Kidney tubule cell (primary cell): Measurements from ENCODE around the gene MZT2B.
"Not testable (repeated sequence)": the region's sequence is repeated elsewhere in the genome, so short reads cannot be mapped to it uniquely, and the experiment has no call there.

ENCODE experiments used
- DNase-seq: peaks from one replicate; pipeline ENCODE4 v3.0.0-alpha.2; 2018; ENCODE audit warnings: low spot score

Gene MZT2B, protein sequence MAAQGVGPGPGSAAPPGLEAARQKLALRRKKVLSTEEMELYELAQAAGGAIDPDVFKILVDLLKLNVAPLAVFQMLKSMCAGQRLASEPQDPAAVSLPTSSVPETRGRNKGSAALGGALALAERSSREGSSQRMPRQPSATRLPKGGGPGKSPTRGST

DNA sequence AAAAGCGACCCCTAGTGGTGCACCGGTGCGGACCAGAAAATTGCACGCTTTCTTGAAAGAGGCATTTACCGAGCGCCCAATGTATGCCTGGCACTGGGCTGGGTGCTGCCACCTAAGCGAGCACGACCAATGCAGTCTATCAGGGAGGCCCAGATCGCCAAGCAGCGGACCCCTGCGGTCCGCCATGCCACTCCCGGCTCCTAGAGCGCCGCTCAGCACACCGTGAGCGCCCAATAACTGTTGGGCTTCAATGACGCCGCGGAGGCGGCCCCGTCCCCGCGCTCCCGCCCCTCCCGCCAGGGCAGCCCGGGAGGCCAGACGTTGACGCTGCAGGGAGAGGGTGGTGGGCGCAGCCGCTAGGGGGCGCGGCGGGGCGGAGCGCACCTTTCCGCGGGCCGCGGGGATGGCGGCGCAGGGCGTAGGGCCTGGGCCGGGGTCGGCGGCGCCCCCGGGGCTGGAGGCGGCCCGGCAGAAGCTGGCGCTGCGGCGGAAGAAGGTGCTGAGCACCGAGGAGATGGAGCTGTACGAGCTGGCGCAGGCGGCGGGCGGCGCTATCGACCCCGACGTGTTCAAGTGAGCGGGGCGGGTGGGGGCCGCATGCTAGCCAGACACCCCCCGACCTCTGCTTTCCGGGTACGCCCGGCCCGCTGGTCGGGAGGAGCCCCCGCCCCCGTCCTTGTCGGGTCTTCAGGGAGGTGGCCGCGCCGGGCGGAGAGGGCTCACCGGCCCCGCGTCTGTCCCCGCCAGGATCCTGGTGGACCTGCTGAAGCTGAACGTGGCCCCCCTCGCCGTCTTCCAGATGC, at the start of gene MZT2B:
Gene MZT2B, plus strand, starts transcription at position 383 of the 803 bp plus-strand sequence. Its CDS starts 21 bp downstream, at position 404.
- peak; percentile 89 for DNase-seq

DNA sequence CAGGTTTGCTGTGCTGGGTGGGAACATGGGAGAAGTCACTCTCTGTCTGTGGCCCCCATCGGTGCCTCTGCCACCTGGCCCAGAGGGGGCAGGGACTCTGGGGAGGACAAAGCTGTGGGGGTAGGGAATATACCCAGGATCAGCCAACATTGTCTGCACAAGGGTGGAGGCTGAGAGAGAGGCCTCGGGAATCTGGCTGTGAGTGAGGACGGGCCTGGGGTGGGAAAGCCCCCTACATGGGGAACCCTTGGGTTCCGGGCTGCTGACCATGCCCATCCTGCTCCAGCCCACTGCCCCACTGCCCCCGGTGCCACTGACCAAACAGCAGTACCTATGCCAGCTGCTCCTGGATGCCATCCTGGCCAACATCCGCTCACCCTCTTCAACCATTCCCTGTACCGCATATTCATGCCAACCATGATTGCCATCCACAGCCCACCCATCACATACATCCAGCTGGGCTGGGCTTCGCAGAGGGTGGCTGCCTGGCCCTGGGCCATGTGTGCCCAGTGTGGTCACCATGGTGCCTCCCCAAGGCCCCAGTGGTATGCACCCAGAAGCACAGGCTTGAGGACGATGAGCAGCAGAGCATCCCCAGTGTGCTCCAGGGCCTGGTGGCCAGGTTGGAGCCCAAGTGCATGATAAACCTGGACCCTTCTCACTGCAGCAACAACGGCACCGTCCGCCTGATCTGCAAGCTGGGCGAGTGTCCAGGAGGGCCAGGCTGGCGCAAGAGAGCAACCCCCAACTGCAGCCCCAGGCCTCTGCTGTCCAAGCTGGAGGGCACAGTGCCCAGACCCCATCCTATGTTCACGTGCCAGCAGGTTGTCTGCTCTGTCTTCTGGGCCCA, 46.1 kb upstream of the MZT2B start:
- DNase-seq: no peak

DNA sequence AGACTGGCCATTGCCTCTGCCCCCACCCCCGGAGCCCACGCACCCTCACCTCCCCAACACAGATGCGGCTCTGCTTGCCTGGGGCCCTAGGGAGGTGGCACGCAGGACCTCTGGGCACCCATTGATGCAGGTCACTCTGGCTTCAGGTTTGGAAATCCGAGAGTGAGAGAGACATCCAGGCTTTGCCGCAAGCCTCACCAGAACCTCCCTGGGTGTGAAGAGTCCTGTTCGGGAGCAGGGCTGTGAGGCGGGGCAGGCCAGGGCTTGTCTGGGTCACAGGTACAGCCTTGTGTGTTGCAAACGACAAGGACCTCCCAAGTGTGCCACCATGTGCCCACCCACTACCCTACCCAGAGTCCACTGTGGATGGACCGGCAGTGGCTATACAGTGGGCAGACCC, 45.5 kb upstream of the MZT2B start:
- not testable (repeated sequence) for DNase-seq

DNA sequence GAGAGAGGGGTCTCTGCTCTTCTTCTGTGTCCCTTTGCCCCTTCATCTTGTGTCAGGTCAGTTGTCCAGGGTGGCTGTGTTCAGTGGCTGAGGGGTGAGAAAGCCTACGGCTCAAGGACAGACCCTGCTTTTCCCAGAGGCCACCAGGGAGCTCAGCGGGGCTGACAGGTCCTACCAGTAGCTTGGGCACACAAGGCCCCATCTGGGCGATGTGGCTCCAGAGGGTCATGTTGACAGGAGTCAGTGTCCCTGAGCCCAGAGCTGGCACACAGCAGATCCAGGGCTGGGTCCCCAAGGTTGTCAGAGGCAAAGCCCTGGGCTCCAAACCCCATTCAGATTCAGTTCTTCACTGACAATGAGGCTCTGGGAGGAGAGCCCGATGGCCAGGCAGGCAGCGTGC, 44.9 kb upstream of the MZT2B start:
- not testable (repeated sequence) for DNase-seq

DNA sequence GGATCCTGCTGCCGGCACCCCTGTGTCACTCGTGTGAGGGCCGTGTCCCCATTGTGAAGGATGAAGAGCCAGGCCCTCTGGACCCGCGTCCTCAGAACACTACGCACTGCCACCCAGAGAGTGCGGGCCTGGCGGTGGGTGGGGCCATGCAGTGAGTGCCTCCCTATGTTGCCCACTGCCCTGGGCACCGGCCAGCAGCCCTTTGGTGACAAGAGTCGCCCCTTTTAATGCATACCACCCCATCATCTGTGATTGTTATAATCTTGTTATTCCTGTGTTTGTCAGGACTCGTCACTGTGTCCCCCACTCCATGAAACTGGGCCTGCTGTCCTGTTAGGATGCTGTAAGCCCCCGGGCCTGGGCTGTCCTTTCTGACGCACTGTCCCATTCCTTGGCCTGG, 43.7 kb upstream of the MZT2B start:
- DNase-seq: not testable (repeated sequence)

DNA sequence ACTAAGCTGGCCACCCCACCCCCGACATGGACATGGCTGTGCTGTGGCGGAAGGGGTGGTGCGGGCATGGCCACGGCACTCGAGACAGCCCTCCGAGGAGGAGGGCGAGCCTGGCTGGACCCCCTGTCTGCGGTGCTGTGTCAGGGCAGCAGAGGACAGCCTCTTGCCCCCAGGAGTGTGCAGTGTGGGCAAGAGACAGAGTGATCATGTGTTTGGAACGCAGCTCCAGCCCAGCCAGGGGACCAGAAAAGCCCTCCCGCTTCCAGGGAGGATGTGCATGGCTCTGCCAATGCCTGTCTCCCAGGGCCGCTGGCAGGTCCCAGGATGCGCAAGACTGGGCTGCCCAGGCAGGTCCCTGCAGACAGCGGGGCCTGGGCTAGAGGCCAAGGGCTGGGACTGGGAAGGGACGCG, 43.2 kb upstream of the MZT2B start:
- not testable (repeated sequence) for DNase-seq

DNA sequence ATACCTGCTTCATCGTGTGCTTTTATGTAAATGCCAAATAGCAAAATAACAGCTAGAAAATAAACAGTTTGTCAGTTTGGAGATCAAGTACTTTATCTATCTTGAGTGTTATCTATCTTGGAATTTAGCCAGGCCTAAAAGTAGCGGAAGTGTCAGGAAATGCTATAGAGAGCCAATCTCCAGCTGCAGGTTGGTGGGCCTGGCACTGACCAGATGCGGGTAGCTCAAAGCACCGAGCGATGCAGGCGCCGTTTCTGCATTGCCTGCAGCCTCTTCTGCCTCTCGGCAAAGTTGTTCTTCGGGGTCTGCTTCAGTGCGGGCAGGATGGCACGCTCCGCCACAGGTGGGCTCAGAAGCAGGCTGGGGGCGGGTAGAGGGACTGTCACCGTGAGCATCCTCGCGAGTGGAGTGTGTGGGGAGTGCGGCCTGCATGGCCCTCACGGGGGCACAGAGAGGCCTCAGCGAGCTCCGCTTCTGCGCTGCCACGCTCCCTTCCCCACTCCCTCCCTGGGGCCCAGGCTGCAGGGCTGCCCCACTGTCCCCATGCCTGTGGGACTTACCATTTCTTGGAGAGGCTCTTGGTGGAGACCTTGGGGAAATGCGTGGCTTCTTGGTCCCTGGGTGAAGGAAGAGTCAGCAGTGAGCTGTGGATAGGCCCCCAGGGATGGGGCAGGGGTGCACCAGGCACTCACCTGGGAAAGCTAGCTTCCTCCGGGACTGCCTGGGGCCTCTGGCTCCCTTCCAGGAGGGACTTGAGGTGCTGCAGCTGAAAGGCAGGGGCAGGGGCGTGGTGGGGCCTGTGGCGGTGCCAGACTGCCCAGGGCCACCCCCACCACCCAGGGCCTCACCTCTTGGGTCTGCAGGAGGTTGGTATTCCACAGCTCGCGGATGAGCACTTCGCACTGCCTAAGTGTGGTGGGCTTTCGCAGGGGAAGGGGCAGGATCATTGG, 42.5 kb upstream of the MZT2B start:
- not testable (repeated sequence) for DNase-seq

DNA sequence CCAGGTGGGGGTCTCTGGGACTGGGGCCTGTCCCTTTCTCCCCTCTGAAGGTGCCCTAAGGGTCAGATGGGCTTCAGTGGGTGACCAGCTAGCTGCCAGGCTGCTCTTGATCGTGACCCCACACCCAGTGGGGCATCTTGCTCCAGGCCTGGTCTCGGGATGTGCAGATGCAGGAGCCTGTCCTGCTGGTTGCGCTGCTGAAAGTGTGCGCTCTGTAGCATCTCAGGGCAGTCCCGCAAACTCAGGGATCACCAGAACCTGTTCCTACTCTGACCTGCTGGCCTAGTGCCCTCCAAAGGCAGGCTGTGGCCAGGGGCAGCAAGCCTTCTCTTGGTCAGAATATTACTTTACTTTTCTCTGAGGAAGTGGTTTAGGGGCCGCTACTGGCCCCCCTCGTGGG, 41.5 kb upstream of the MZT2B start:
- not testable (repeated sequence) for DNase-seq

DNA sequence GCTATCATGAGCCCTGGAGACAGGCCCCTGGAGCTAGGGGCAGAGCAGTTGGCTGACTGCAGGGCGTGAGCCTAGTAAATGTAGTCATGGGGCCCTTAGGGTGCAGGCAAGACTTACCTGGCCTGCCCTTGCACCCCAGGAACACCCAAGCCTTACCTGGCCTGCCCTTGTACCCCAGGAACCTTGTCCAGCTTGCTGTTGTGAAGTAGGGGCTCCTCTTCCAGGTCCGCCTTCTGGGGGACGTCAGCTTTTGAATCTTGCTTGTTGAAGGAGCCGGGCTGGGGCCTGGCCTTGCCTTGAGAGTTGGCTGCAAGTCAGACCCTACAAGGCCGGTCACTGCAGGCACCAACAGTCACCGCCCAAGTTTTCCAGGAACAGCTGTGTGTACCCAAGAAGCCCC, 41.1 kb upstream of the MZT2B start:
- DNase-seq: not testable (repeated sequence)

DNA sequence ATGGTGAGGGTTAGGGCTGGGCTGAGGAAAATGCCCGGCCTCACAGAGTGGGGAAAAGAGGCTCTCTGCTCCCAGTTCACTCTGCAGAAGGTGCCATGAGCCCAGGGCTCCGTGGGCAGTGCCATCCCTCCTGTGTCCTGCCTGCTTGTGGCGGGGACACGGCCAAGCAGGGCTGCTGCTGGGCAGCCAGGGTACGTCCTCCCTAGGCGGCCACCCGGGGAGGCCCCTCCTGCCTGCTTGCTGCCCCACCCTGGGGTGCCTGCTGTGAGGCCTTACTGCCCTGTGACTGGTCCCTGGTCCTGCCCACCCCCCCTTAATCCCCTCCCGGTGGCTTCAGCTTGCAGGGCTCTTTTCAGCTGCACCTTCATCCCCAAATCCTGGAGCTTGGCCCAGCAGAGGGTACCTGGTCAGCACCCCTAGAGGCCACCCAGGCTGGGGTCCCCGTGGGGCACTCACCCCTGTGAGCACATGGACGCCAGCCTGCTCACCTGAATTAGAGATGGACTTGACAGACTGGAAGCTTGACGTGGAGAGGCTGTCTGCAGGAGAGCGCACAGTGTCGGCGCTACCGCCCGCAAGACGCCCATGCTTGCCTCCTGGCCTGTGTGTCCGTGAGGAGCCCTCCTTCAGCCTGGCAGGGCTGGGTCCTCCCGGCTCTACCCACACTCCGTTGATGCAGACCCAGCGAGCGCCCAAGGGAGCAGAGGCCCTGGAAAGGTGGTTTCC, 40.3 kb upstream of the MZT2B start:
- DNase-seq: not testable (repeated sequence)

DNA sequence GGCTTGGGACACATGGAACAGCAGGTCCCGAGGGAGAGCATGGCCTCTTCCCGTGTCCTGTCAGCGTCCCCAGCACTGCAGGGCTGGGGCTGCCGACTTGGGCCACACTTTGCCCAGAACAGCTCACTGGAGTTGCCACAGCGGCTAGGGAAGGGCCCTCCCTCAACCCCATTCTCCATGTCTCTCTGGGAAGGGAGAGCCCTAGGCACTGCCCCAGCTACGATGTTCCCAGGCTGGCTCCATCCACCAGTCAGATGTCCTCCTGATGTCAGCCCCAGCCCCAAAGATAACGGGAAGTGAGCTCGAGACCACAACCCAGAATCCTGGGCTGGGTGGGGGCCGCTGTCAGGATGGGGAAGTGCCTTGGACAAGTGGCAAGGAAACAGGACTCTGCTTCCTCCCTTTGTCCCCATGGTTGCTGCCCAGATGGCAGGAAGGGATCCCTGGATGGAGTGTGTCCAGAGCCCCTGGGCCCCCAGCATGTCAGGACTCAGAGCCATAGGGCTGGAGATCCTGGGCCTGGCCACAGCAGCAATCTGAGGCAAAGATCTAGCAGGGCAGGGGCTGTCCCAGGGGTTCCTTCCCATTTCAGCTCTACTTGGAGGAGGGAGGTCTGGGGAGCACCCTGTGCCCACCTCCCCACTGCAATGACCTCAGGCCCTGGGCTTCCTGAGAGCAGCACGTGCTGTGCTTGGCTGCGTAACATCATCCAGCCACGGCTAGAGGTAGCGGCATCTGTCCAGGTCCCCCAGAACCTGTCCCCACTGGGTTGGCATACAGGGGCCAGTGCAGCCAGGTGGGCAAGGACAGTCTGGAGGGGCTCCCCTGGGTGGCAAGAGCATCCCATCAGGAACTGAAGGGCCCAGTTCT, 39.4 kb upstream of the MZT2B start:
- DNase-seq: not testable (repeated sequence)

DNA sequence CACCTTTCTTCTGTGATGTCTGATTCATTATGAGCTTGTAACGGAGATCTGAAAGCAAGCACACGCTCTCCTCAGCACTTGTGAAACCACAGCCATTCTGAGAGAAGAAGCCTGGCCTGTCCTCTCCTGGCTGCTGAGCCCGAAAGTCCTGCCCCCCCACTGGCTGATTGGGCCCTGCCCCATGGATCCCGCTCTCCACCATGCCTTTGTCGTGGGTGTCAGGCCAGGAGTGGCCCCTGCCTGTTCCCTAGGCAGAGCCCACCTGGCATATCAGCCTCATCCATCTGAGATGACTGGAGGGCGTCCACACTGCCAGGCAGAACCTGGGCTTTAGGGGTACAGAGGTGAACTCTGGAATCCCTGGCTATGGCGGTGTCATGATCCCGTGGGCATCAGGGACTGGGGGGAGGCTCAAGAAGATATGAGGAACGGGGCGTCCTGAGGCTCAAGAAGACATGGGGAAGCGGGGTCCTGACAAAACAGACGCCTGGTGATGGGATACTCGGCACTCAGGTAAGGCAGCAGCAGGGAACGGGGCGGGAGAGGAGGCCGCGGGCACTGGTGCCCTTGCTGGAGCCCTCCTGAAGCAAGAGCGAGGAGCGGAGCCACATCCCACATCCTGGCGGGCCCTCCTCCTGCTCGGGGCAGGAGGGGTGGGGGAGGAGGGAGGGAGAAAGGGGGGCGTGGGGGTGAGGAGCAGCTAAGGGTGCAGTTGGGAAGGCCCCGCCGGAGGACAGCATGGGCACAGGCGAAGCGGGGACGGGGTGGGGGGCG, 38.6 kb upstream of the MZT2B start:
- DNase-seq: not testable (repeated sequence)

DNA sequence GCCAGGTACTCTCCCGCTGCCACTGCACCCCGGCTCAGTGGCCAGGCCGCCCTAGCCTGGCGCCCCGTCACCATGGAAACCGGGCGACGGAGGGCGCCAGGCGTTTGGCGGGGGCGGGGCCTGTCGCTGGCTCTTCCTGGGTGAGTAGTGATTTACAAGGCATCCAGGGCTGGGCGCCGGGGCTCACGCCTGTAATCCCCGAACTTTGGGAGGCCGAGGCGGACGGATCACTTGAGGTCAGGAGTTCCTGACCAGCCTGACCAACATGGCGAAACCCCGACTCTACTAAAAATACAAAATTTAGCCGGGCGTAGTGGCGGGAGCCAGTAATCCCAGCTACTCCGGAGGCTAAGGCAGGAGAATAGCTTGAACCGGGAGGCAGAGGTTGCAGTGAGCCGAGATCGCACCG, 37.1 kb upstream of the MZT2B start, which contains the start of gene CCDC74B:
Gene CCDC74B, minus strand, starts transcription at position 107 of the 409 bp plus-strand sequence. CDS start 116 bp downstream, outside the sequence.
- DNase-seq: peak; percentile 57

DNA sequence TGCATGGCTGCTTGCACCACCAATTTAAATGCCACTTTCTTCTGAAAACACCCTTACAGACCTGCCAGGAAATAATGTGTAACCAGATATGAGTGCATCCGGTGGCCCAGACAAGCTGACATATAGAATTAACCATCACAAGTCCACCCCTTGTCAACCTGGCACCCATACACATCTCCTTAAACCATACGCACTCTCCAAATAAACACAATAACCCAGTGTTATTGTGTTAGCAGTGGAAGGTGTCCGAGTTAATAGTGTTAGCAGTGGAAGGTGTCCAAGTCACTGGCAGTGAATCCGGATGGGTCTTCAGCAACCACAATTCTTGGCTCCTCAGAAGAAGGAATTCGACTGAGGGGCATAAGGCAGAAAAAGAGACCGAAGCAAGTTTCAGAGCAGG, 33.5 kb upstream of the MZT2B start:
- DNase-seq: not testable (repeated sequence)

DNA sequence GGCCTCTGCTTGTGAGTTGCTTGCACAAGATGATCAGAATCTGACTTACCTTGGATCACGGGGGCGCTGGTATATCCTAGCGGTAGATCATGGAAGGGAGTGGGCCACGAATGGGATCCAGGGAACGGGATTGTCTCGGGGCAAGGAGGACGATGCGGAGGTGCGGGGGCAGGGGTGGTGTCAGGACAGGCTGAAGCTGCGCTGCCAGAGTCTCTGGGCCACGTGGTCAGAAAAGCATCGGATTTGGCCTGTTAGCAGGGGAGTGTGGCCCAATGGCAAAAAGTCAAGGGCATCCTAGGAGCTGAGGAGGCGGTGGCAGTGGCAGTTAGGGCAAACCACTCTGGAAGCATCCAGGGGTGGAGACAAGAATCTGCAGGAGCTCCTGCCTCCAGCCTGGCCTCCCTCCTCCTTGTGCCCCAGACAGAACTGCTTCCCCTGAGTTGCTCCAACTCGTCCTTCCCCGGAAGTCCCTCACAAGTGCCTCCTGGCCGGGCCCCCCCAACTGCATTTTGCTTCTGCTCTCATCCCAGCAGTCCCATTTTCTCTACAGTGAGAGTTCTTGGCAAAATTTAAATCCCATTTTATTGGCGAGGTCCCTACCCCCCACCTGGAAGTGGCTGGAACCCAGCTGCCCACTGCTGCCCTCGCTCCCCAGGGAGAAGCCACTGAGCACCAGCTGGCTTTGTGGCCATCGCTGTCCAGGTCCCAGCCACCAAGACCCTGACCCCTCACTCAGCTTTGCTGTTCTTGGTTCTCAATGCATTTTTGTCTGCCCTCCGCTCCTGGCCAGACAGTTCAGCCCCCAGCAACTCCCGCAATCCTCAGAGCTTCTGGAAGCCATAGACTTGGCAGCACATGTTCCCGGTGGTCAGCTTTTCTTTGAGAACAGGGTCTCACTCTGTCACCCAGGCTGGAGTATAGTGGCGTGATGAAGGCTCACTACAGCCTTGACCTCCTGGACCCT, 31.6 kb upstream of the MZT2B start:
- DNase-seq: no peak

DNA sequence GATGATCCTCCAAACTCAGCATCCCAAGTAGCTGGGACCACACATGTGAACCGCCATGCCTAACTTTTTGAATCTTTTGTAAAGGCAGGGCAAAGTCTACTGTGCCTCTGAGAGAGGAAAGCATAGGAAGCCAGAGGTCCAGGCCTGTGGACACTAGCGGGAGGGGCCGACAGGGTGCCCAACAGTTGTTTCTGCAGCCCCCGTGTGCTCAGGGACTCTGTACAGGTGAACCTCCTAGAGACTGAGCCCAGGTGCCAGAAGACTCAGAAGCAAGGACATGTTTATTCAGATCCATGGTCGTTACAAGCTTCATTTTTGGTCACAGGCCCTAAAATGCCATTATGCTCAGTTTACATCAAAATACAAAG, 30.9 kb upstream of the MZT2B start:
- not testable (repeated sequence) for DNase-seq

DNA sequence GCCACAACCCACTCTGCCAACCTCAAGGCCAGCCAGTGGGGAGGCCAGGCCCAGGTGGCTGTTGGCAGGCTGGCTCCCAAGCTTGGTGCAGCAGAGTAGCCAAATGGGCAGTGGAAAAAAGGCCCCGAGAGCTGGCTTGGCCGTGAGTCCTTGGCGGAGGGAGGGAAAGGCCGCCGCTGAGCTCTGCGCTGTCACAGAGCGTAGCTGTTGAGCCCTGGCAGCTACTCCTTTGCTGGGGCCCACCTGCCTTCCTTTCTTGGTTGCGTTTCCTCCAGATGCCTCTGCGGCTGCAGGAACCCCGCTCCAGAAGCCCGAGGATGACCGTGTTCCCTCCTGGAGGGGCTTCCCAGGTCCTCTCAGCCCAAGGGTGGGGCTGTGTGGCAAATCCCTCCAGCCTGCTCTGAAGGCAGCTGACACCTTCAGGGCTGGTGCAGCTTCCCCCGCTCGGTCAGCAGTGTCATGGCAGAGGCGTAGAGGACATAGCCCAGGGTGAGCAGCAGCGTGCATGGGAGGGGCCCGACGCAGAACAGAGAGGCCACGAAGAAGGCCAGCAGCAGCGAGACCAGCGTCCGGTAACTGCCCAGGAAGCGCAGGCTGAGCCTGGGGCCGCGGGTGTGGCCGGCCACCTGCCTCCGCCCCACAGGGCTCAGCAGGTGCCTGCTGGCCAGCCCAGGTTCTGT, 29.8 kb upstream of the MZT2B start:
- not testable (repeated sequence) for DNase-seq
